ENCODE measurements around the gene CBX8. TPM values are rescaled to one million over a fixed set of nuclear protein-coding genes. Genes with fewer than 3 reads are reported as not detected.
A peak's percentile ranks its signal among the peaks of the same experiment; 100 is the strongest.

The CBX8 gene
- polyA plus RNA-seq, 2 of the 4 experiments (the other 2 are of a cell fraction) = 1.5 to 13.1 TPM

GRCh38 chr17:79830303-79830702, 33.4 kb upstream of the CBX8 start:
- WGBS (ENCODE audit: missing lambda C conversion rate) = 82% methylated on average over 8 of the region's 8 CpGs
- ATAC-seq (no peak), DNase-seq (ENCODE audit: low read depth in 1 of 2, low spot score in 1 of 2) (no peak), FAIRE-seq (no peak)
- H3K9me3 ChIP-seq = no peaks in the 10 kb centered on the region
- ChIA-PET CTCF (interaction anchor here (9.1 to 35.2 kb wide), 2 partner anchors 10 to 22 kb away, joined by 44 to 1281 read pairs; partner anchors contain the start of genes CBX4 and CBX8), POLR2A (interaction anchor here (1.6 kb wide), 1 partner anchor 9 kb away, joined by 9 read pairs; the partner anchor contains the start of gene CBX4)
- TF ChIP-seq ESRRA (IDR thresholded peaks at IDR 0.05; ENCODE audit: borderline replicate concordance, low read length) (no peak), RFX5 (IDR thresholded peaks at IDR 0.05) (no peak), HES2 (IDR thresholded peaks at IDR 0.05) (no peak), BHLHE40 (IDR thresholded peaks at IDR 0.05; ENCODE audit: low read depth, low read length) (no peak), RCOR1 (IDR thresholded peaks at IDR 0.05; ENCODE audit: low read depth, low read length) (no peak), SMC3 (IDR thresholded peaks at IDR 0.05) (no peak), FOSL2 (IDR thresholded peaks at IDR 0.05) (no peak), FOSL2 (CRISPR knock-in tag; IDR thresholded peaks at IDR 0.05) (no peak), CBX2 (IDR thresholded peaks at IDR 0.05; ENCODE audit: borderline replicate concordance, low read depth) (no peak)
- H3K4me2 ChIP-seq = no peak overlapping the region; the same call in 2 of the 3 replicates
- peak overlapping the region; percentile 81 to 90; a peak in 4 of 6 replicates for H3K27ac ChIP-seq
- H3K4me1 ChIP-seq = peaks cover 65% of the 10 kb centered on the region
- no peak overlapping the region for H3K4me3 ChIP-seq

GRCh38 chr17:79829457-79829856, 32.6 kb upstream of the CBX8 start:
- FAIRE-seq (no peak), ATAC-seq (no peak), DNase-seq (ENCODE audit: low read depth in 1 of 2, low spot score in 1 of 2) (no peak)
- no peak for TF ChIP-seq REST (IDR thresholded peaks at IDR 0.05)
- TF ChIP-seq MAFK (IDR thresholded peaks at IDR 0.05; ENCODE audit: partially characterized antibody) = no peak
- TF ChIP-seq HDAC2 (IDR thresholded peaks at IDR 0.05) = no peak
- TF ChIP-seq TFCP2L1 (CRISPR knock-in tag; IDR thresholded peaks at IDR 0.05) = no peak
- no peak for TF ChIP-seq RFX5 (IDR thresholded peaks at IDR 0.05)
- TF ChIP-seq RAD21 (conservative IDR thresholded peaks at IDR 0.05 in 1 of 2, IDR thresholded peaks at IDR 0.05 in 1 of 2) = no peak
- TF ChIP-seq HMGXB4 (CRISPR knock-in tag; IDR thresholded peaks at IDR 0.05; ENCODE audit: borderline replicate concordance) = no peak
- TF ChIP-seq KDM5A (IDR thresholded peaks at IDR 0.05) = no peak
- no peak for TF ChIP-seq MYC (IDR thresholded peaks at IDR 0.05; ENCODE audit: borderline replicate concordance, low read length)
- POLR2A ChIA-PET = interaction anchor here (1.6 kb wide), 1 partner anchor 10 kb away, joined by 9 read pairs; the partner anchor contains the start of gene CBX4
- CTCF ChIA-PET = interaction anchor here (0.6 to 35.2 kb wide), 3 partner anchors 11 to 719 kb away, joined by 3 to 1281 read pairs (median 44); partner anchors contain the start of genes CBX4 and CBX8
- no peaks in the 10 kb centered on the region for H3K9me3 ChIP-seq
- peak overlapping the region; percentile 35 for H3K4me2 ChIP-seq
- peak overlapping the region; percentile 36 to 81; a peak in 2 of 6 replicates for H3K27ac ChIP-seq
- peaks cover 57% of the 10 kb centered on the region for H3K4me1 ChIP-seq
- 48% methylated on average over 2 of the region's 2 CpGs for WGBS (ENCODE audit: missing lambda C conversion rate)
- H3K4me3 ChIP-seq = no peak overlapping the region

- H3K4me3 ChIP-seq = no peak overlapping the region
- DNase-seq (ENCODE audit: low read depth in 1 of 2, low spot score in 1 of 2) (no peak), ATAC-seq (no peak), FAIRE-seq (no peak)
- H3K27ac ChIP-seq = peak overlapping the region; percentile 36 to 39; a peak in 2 of 6 replicates
- peaks cover 54% of the 10 kb centered on the region for H3K4me1 ChIP-seq
- ChIA-PET CTCF (interaction anchor here (0.6 to 35.2 kb wide), 4 partner anchors 11 to 718 kb away, joined by 3 to 1281 read pairs (median 26); partner anchors contain the start of genes CBX4 and CBX8), POLR2A (interaction anchor here (1.6 kb wide), 1 partner anchor 10 kb away, joined by 9 read pairs; the partner anchor contains the start of gene CBX4)
- no peaks in the 10 kb centered on the region for H3K9me3 ChIP-seq
- 89% methylated on average over 2 of the region's 2 CpGs for WGBS (ENCODE audit: missing lambda C conversion rate)
- peak overlapping the region; percentile 35 for H3K4me2 ChIP-seq
- TF ChIP-seq E2F6 (IDR thresholded peaks at IDR 0.05; ENCODE audit: borderline replicate concordance, low read depth) (no peak), ESRRA (IDR thresholded peaks at IDR 0.05; ENCODE audit: borderline replicate concordance, low read length) (no peak), ZC3H11A (IDR thresholded peaks at IDR 0.05) (no peak), HMGXB4 (CRISPR knock-in tag; IDR thresholded peaks at IDR 0.05; ENCODE audit: borderline replicate concordance) (no peak), ELK1 (IDR thresholded peaks at IDR 0.05; ENCODE audit: low read depth, low read length) (no peak), PBX3 (IDR thresholded peaks at IDR 0.05) (no peak), HDAC2 (IDR thresholded peaks at IDR 0.05) (no peak), BHLHE40 (IDR thresholded peaks at IDR 0.05; ENCODE audit: low read depth, low read length) (no peak), JUNB (IDR thresholded peaks at IDR 0.05) (no peak)
Measured at GRCh38 chr17:79829004-79829403, 32.1 kb upstream of the CBX8 start.
